Measurements from ENCODE around the gene SHISA7.

- TF ChIP-seq CTCF (IDR thresholded peaks at IDR 0.05) (peak in 2 of 12 donors; percentile 10 to 22), POLR2A (IDR thresholded peaks at IDR 0.05) (no peak)
Observed at GRCh38 chr19:55452749-55453346, 9.7 kb upstream of the SHISA7 start.

Measured in heart left ventricle (tissue), 13 donors.